ENCODE results near the gene ZNF446. TPM values are rescaled to one million over a fixed set of nuclear protein-coding genes. Genes with fewer than 3 reads are reported as not detected.
A peak's percentile ranks its signal among the peaks of the same experiment; 100 is the strongest.

ZNF446 gene
- total and polyA plus RNA-seq, 9 of the 15 experiments (the other 6 are each of a cell fraction or from before 2014, with no cell fraction given), result 0.07 to 4.8 (median 1.2) TPM

GRCh38 chr19:58471736-58472135 is 4.4 kb upstream of the ZNF446 start (continued):
- TF ChIP-seq CBX5 (IDR thresholded peaks at IDR 0.05; ENCODE audit: borderline replicate concordance, low read depth), result no peak
- TF ChIP-seq POLR2G (IDR thresholded peaks at IDR 0.05; ENCODE audit: low read depth, low read length), result peak; percentile 73
- TF ChIP-seq PCBP1 (IDR thresholded peaks at IDR 0.05; ENCODE audit: low read depth, low read length, poor library complexity, severe bottlenecking), result peak; percentile 28
- no peak for TF ChIP-seq HNRNPLL (IDR thresholded peaks at IDR 0.05; ENCODE audit: low read depth, low read length, poor library complexity, severe bottlenecking)
- no peak for TF ChIP-seq NRF1 (conservative IDR thresholded peaks at IDR 0.05 in 1 of 2, IDR thresholded peaks at IDR 0.05 in 1 of 2)
- no peak for TF ChIP-seq ETV1 (tag; conservative IDR thresholded peaks at IDR 0.05; ENCODE audit: low read depth)
- TF ChIP-seq POLR2AphosphoS2 (IDR thresholded peaks at IDR 0.05; ENCODE audit: low read length), result no peak
- TF ChIP-seq RBM22 (IDR thresholded peaks at IDR 0.05; ENCODE audit: low read depth, low read length, poor library complexity, severe bottlenecking), result peak; percentile 48
- peak; percentile 39 for TF ChIP-seq POLR2A (conservative IDR thresholded peaks at IDR 0.05)
- TF ChIP-seq WHSC1 (IDR thresholded peaks at IDR 0.05; ENCODE audit: low read length), result no peak
- no peak for TF ChIP-seq TCF3 (CRISPR knock-in tag; IDR thresholded peaks at IDR 0.05)
- TF ChIP-seq RBFOX2 (IDR thresholded peaks at IDR 0.05; ENCODE audit: low read depth, low read length), result peak; percentile 57
- TF ChIP-seq ZNF436 (CRISPR knock-in tag; IDR thresholded peaks at IDR 0.05), result no peak
- TF ChIP-seq SIN3B (IDR thresholded peaks at IDR 0.05; ENCODE audit: low read depth), result no peak
- no peak for TF ChIP-seq ZFPM2 (CRISPR knock-in tag; IDR thresholded peaks at IDR 0.05)
- no peak for TF ChIP-seq CC2D1A (IDR thresholded peaks at IDR 0.05)
- no peak for TF ChIP-seq CBX2 (IDR thresholded peaks at IDR 0.05; ENCODE audit: insufficient read depth, low read length, poor library complexity, severe bottlenecking)
- TF ChIP-seq FIP1L1 (IDR thresholded peaks at IDR 0.05; ENCODE audit: low read depth, low read length, poor library complexity, severe bottlenecking), result peak; percentile 27
- TF ChIP-seq FOXA1 (IDR thresholded peaks at IDR 0.05; ENCODE audit: borderline replicate concordance), result no peak
- no peak for TF ChIP-seq TAF7 (tag; IDR thresholded peaks at IDR 0.05)
- TF ChIP-seq PHB2 (IDR thresholded peaks at IDR 0.05; ENCODE audit: low read depth), result no peak
- no peak for TF ChIP-seq SMARCE1 (IDR thresholded peaks at IDR 0.05)
